ENCODE data around the gene AMOT.

GRCh38 chrX:112798736-112799135, 41.9 kb downstream of the AMOT start:
- no peak for TF ChIP-seq CTCF (IDR thresholded peaks at IDR 0.05)
- no peak for TF ChIP-seq POLR2AphosphoS5 (IDR thresholded peaks at IDR 0.05; ENCODE audit: low read depth, low read length)
- TF ChIP-seq SIN3A (IDR thresholded peaks at IDR 0.05; ENCODE audit: borderline replicate concordance, insufficient read depth, low read depth, low read length) = no peak
- no peak for TF ChIP-seq REST (IDR thresholded peaks at IDR 0.05; ENCODE audit: insufficient read depth in 1 of 2, low read depth in 2 of 2, low read length in 1 of 2)
- TF ChIP-seq TCF7L2 (IDR thresholded peaks at IDR 0.05; ENCODE audit: low read depth, low read length) = no peak

Data from Panc1 (cell line).